HCT116 (cell line): Measurements from ENCODE around the gene ACADVL. TPM values are rescaled to one million over a fixed set of nuclear protein-coding genes. Genes with fewer than 3 reads are reported as not detected.

Source experiments
- ATAC-seq: fragments of 200-7000 bp; cut with Tn5 transposase; 2 replicates; pipeline ENCODE4 v1.9.1; 2020; ENCODE audit warnings: mild to moderate bottlenecking, moderate library complexity
- BruUV-seq: library from RNA; stranded (reverse); fragments of 400-500 nt; replicated peaks from 2 replicates; lab custom pipeline; 2021; lab: Mats Ljungman, UMichigan
- CTCF ChIA-PET: fragments of 300-600 bp; sonication (Branson Sonifier 250); formaldehyde crosslinking; loops from one replicate; lab custom pipeline; 2021; ENCODE audit warnings: antibody characterized with exemption; lab: Charles Lee
- POLR2A ChIA-PET: fragments of 300-600, 350-600 bp; sonication (Branson Sonifier 250); formaldehyde crosslinking; loops from one replicate; lab custom pipeline; 2021; ENCODE audit warnings: antibody characterized with exemption; lab: Charles Lee
- RAD21 ChIA-PET, 2 experiments: fragments of 300-600 bp; sonication (Branson Sonifier 250); formaldehyde crosslinking; loops; one replicate each; lab custom pipeline; 2023; ENCODE audit warnings: low total read pairs in 2 of 2; ENCODE audit not compliant: uncharacterized antibody in 2 of 2, unreplicated experiment in 2 of 2, low non-redundant PET in 1 of 2; lab: Charles Lee
- DNase-seq: peaks from one replicate; pipeline ENCODE4 v3.0.0-alpha.2; 2010; ENCODE audit warnings: low read depth, low spot score
- H2AFZ ChIP-seq: fragments of 200-600 bp; shearing (Covaris generic), sonication (generic); 2 replicates; pipeline ENCODE4 v1.6.1; 2017; ENCODE audit warnings: low read depth, mixed run types, mixed read lengths, antibody characterized with exemption, low read length; ENCODE audit not compliant: poor library complexity, severe bottlenecking
- H3K27ac ChIP-seq: 2 replicates; pipeline ENCODE4 v1.5.1; 2012; ENCODE audit warnings: low read depth, low read length
- H3K27me3 ChIP-seq: fragments of 200-600 bp; sonication (generic); 2 replicates; pipeline ENCODE4 v1.6.1; 2016; ENCODE audit warnings: mixed run types, low read length, mixed read lengths; ENCODE audit not compliant: insufficient read depth
- H3K36me3 ChIP-seq, 2 experiments: fragments of 200-500 bp in 1 of 2; fragments of 200-600 bp in 1 of 2; sonication (Bioruptor generic) in 1 of 2; sonication (generic) in 1 of 2; 2 replicates each; pipeline versions ENCODE4 v1.5.1 to v1.6.1; 2014 to 2016; ENCODE audit warnings: low read length in 2 of 2, inconsistent platforms in 1 of 2, mixed read lengths in 1 of 2, mixed run types in 1 of 2; ENCODE audit not compliant: insufficient read depth in 2 of 2, control insufficient read depth in 1 of 2
- H3K4me1 ChIP-seq, 2 experiments: fragments of 200-600 bp in 1 of 2; sonication (generic) in 1 of 2; 2 replicates each; pipeline versions ENCODE4 v1.5.1 to v1.6.1; 2012 to 2017; ENCODE audit warnings: low read length in 2 of 2, inconsistent platforms in 1 of 2, mild to moderate bottlenecking in 1 of 2, mixed read lengths in 1 of 2, mixed run types in 1 of 2, moderate library complexity in 1 of 2; ENCODE audit not compliant: insufficient read depth in 2 of 2, control insufficient read depth in 1 of 2
- H3K4me2 ChIP-seq: fragments of 200-600 bp; sonication (generic); 2 replicates; pipeline ENCODE4 v1.6.1; 2017; ENCODE audit warnings: mixed run types, low read length, mixed read lengths
- H3K4me3 ChIP-seq, 2 experiments: fragments of 200-600 bp in 1 of 2; sonication (generic) in 1 of 2; replicated peaks in 1 of 2; 2 replicates each; pipeline ENCODE4 v1.5.1; 2011 to 2016; ENCODE audit warnings: low read length in 2 of 2, control low read depth in 1 of 2, low read depth in 1 of 2, mild to moderate bottlenecking in 1 of 2, mixed read lengths in 1 of 2, mixed run types in 1 of 2
- H3K79me2 ChIP-seq: fragments of 200-600 bp; sonication (generic); 2 replicates; pipeline ENCODE4 v1.6.1; 2017; ENCODE audit warnings: mild to moderate bottlenecking, mixed run types, low read length, moderate library complexity, mixed read lengths; ENCODE audit not compliant: insufficient read depth
- H3K9ac ChIP-seq: fragments of 200-600 bp; sonication (generic); 2 replicates; pipeline ENCODE4 v1.6.1; 2016; ENCODE audit warnings: low read length, mixed read lengths
- H3K9me2 ChIP-seq: fragments of 200-600 bp; sonication (generic), shearing (Covaris generic); 2 replicates; pipeline ENCODE4 v1.6.1; 2017; ENCODE audit warnings: mixed run types, mild to moderate bottlenecking, moderate library complexity; ENCODE audit not compliant: insufficient read depth
- H3K9me3 ChIP-seq, 2 experiments: fragments of 200-500 bp in 1 of 2; fragments of 200-600 bp in 1 of 2; sonication (Bioruptor generic) in 1 of 2; sonication (generic) in 1 of 2; 2 replicates each; pipeline ENCODE4 v1.6.1; 2014 to 2017; ENCODE audit warnings: low read length in 2 of 2, mixed read lengths in 2 of 2, inconsistent platforms in 1 of 2, low read depth in 1 of 2, mild to moderate bottlenecking in 1 of 2, mixed run types in 1 of 2, moderate library complexity in 1 of 2; ENCODE audit not compliant: control insufficient read depth in 1 of 2, insufficient read depth in 1 of 2
- H4K20me1 ChIP-seq: fragments of 200-600 bp; sonication (generic), shearing (Covaris generic); 2 replicates; pipeline ENCODE4 v1.6.1; 2017; ENCODE audit warnings: mixed run types, mild to moderate bottlenecking, moderate library complexity; ENCODE audit not compliant: insufficient read depth
- CTCF ChIP-seq, 3 experiments: fragments of 200-600 bp in 1 of 3; sonication (generic) in 1 of 3; IDR thresholded peaks in 2 of 3; conservative IDR thresholded peaks in 1 of 3; 2 replicates each; pipeline ENCODE4 v1.5.1; 2012 to 2017; ENCODE audit warnings: low read depth in 2 of 3, low read length in 2 of 3, antibody characterized with exemption in 1 of 3, borderline replicate concordance in 1 of 3, control low read depth in 1 of 3, mild to moderate bottlenecking in 1 of 3, mixed read lengths in 1 of 3, mixed run types in 1 of 3, moderate library complexity in 1 of 3; ENCODE audit not compliant: insufficient read depth in 1 of 3
- ELF1 ChIP-seq: IDR thresholded peaks from 2 replicates; pipeline ENCODE4 v1.6.1; 2012; ENCODE audit warnings: low read depth, borderline replicate concordance
- EZH2phosphoT487 ChIP-seq: fragments of 200-600 bp; IDR thresholded peaks from 2 replicates; pipeline ENCODE4 v1.6.1; 2018; ENCODE audit warnings: antibody characterized with exemption, borderline replicate concordance
- YY1 ChIP-seq: IDR thresholded peaks from 2 replicates; pipeline ENCODE4 v1.6.1; 2011; ENCODE audit warnings: low read length, low read depth, moderate library complexity, mild to moderate bottlenecking; ENCODE audit not compliant: insufficient replicate concordance; ENCODE audit errors: extremely low read depth
- ZBTB33 ChIP-seq: IDR thresholded peaks from 2 replicates; pipeline ENCODE4 v1.6.1; 2011; ENCODE audit warnings: mild to moderate bottlenecking, low read length, moderate library complexity; ENCODE audit not compliant: insufficient replicate concordance; ENCODE audit errors: extremely low read depth
- intact Hi-C: fragments of 100-400 bp; cut with micrococcal nuclease; formaldehyde crosslinking; loops from 2 replicates; pipeline ENCODE4 v1.10.0; 2022
- total RNA-seq: library from RNA; stranded (reverse); gene quantifications from one replicate; pipeline ENCODE4 v1.2.1, GENCODE V29; 2021; ENCODE audit not compliant: unreplicated experiment

The ACADVL gene
- total RNA-seq, 1 experiment from 2014 or later: 554 TPM

GRCh38 chr17:7236808-7237207 lies 17.1 kb downstream of the ACADVL start:
- H3K79me2 ChIP-seq: peaks cover 80% of the 10 kb centered on the region
- no peak for DNase-seq
- no peak for ATAC-seq
- H3K27me3 ChIP-seq: no peaks in the 10 kb centered on the region
- ChIA-PET POLR2A (interaction anchor here (0.7 to 2.6 kb wide), 3 partner anchors 17 to 72 kb away, joined by 3 to 19 read pairs (median 7); partner anchors contain the start of genes ACADVL and DLG4), RAD21 (interaction anchor here in 1 of 2 experiments (1.1 kb wide), 1 partner anchor 16 kb away, joined by 3 read pairs; no protein-coding TSS in a partner anchor), CTCF (interaction anchor here (1.8 kb wide), 1 partner anchor 16 kb away, joined by 5 read pairs; no protein-coding TSS in a partner anchor)
- no peaks in the 10 kb centered on the region for H3K9me2 ChIP-seq
- peak overlapping the region; percentile 92 for H3K27ac ChIP-seq
- intact Hi-C loops: no loop called here
- no peak overlapping the region for H2AFZ ChIP-seq
- H3K9me3 ChIP-seq: no peaks in the 10 kb centered on the region
- peaks cover 4% of the 10 kb centered on the region; the same call in 1 of the 2 replicates for H4K20me1 ChIP-seq
- H3K4me1 ChIP-seq: peaks cover 44 to 67% of the 10 kb centered on the region in 2 experiments
- H3K9ac ChIP-seq: peak overlapping the region; percentile 100
- BruUV-seq: no TSS peak
- H3K36me3 ChIP-seq: peaks cover 24 to 32% of the 10 kb centered on the region in 2 experiments
- 0 out of 4 replicates have a peak overlapping the region, but pooled peaks of 1 of the 2 experiments have one; percentile 97 for H3K4me3 ChIP-seq
- peak overlapping the region; percentile 82 for H3K4me2 ChIP-seq
- TF ChIP-seq EZH2phosphoT487 (no peak), CTCF (IDR thresholded peaks at IDR 0.05 in 2 of 3, conservative IDR thresholded peaks at IDR 0.05 in 1 of 3; ENCODE audit: borderline replicate concordance in 1 of 3, insufficient read depth in 1 of 3, low read depth in 2 of 3, low read length in 2 of 3) (no peak), YY1 (no peak), ELF1 (no peak), ZBTB33 (no peak)
